IPS DF 19.7 (cell line): ENCODE measurements around the gene DNAJB5.
"Not testable (repeated sequence)": the region's sequence is repeated elsewhere in the genome, so short reads cannot be mapped to it uniquely, and the experiment has no call there.

Source experiments
- DNase-seq: peaks from one replicate; pipeline ENCODE4 v3.0.0-alpha.2; 2013; ENCODE audit warnings: low read depth, low spot score

Gene DNAJB5

DNA sequence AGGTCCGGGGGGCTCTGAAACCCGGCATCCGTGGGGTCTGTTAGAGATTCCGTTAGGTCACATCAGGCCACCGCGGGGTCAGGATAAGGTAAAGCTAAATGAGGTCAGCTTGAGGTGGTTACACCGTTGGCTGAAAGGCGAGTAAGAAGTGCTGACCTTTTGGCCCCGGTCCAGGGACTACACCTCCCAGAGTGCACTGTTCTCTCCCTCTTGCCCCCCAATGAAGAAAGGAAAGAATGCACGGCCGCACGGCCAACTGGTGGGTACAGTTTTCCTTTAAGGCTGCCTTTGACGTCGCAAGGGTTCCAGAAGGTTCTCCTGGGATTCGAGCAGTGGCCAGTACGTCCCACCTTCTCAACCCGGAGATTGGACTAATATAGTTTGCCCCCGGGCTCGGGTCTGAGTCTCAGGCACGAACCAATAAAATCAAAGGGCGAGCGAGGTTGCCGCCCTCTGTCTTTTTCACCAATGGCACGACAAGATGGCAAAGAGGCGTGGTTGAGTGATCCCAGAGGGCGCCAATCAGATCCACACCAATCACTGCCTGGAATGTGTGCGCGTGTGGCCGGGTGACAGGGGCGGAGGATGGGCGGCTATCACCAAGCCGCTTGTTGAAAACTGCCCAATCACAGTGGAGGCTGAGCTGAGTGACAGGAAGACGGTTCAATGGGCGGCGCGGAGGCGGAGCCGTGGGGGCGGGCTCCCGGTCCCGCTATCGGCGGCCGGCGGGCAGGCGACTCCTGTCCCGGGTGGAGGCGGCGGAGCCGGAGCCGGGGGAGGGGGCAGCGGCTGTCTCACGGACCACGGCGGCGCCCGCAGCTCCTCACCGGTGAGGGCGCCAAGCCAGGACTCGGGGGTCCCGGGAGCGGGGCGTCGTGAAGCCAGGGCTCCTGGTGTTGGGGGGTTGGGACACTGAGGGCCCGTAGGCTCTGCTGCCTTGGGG lies at the start of gene DNAJB5:
DNAJB5 (plus strand) TSS at position 743 of the 943 bp plus-strand sequence. CDS start 886 bp downstream, outside the sequence.
- DNase-seq = peak; percentile 98

DNA sequence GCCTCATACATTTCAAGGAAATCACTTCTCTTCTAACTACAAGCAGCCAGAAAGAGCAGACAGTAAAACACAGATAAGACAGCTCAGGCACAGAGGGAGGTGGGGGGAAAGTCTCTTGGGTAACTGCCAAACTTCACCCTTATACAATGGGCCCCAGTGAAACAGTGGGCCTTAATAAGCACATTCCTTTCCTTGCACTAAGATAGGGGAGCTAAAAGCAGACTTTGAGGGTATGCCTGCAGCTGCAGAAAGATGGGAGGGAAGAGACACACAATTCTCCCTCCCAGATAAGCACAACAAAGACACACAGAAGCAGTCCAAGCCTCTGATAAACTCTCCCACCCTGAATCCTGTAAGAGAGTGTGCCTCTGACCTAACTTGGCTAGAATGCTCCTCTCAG lies 49.6 kb upstream of the DNAJB5 start:
- DNase-seq = not testable (repeated sequence)

DNA sequence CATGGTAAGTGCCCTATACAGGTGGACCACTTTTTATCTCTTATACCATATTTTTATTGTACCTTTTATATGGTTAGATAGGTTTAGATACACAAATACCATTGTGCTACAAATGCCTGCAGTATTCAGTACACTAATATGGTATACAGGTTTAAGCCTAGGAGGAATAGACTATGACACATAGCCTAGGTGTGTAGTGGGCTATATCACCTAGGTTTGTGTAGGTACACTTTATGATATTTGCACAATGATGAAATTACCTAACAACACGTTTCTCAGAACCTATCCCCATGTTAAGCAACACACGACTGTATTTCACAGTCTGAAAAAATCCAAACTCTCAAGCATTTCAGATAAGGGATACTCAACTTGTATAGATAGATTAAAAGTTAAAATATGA lies 41.1 kb upstream of the DNAJB5 start:
- no peak for DNase-seq

DNA sequence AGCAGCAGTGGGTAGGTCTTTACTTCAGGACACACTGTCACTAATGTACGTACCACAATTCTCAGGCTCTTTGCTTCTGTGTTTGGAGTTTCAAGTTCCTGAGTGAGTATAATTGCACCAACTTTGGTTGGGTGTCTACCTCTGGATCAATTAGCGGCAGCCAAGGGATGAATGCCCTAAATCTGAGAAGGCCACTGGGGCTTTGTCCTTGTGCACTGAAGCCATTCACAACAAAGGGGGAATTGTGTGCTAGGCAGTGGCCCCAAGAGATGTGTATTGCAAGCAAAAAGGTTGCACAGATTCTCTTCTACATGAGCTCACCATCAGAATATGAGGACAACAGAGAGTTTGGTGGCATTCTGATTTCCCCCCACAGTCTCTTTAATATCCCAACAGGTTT lies 35.3 kb upstream of the DNAJB5 start:
- DNase-seq = no peak

DNA sequence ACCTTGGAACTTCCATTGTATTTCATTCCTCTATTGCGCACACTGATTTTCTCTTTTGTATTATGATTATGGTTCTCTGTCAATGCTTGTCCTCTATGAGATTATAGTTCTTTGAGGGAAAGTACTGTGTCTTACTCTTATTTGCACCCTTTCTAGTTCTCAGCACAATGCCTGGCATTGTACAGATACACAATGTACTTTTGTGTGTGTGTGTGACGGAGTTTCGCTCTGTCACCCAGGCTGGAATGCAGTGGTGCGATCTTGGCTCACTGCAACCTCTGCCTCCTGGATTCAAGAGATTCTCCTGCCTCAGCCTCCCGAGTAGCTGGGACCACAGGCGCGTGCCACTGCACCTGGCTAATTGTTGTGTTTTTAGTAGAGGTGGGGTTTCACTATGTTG lies 33.5 kb upstream of the DNAJB5 start:
- not testable (repeated sequence) for DNase-seq

DNA sequence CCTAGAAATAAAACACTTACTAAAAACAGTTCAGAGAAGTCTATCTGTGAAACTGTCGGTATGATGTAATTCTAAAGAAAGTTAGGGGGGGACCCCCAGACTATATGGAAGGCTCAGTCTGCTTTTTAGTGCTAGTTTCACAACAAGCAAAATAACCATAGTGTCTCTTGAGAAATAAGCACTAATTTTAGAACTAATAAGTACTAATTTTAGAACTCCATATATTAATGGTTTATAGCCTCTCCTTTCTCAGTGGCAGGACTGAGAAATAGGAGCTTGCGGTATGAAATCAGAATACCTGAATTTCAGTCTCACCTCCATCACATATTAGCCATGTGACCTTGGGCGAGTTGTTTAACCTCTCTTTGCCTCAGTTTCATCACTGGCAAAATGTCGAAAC lies 32.9 kb upstream of the DNAJB5 start:
- no peak for DNase-seq

DNA sequence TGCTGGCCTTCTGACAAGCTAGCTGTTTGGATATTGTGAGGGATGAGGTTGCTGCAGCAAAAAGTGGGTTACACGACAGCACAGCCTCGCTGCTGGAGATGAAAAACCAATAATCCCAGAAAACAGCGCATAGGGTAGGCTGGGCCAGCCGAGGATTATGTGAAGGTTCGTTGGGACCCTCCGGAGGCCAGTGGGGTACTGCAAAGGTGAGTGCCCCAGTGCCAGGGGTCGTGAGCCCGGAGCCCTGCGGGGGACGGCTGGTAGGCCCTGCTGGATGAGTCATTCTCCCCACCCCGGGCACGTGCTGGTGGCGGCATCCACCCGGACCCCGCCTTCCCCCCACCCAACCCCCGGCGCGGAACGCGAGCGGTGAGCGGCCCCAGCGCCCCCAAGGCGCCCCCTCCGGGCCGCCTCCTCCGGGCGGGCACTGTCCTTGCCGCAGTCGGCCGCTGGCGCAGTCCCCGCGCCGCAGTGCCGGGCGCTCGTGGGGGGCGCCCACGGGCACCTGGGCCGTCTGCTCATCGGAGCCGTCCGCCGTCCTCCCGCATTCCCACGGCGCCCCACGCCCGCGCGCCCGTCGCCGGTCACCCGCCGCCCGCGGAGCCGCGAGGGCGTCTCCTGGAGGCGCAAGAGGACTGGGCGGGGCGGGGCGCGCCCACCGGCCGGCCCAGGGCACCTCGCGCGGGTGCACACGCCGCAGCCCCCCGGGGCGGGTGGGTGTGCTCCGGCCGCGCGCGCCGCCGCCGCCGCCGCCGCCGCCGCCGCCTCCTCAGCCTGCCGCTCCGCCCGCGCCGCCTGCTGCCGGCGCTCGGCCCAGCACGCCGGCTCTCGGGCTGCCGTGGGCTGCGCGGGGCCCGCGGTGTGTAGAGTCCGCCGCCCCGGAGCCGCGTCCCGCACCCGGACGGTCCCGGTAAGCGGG lies 31.8 kb upstream of the DNAJB5 start, which contains the start of gene PHF24:
PHF24 (plus strand) TSS at position 794 of the 919 bp plus-strand sequence. CDS start 13,014 bp downstream, outside the sequence.
- DNase-seq = no peak

DNA sequence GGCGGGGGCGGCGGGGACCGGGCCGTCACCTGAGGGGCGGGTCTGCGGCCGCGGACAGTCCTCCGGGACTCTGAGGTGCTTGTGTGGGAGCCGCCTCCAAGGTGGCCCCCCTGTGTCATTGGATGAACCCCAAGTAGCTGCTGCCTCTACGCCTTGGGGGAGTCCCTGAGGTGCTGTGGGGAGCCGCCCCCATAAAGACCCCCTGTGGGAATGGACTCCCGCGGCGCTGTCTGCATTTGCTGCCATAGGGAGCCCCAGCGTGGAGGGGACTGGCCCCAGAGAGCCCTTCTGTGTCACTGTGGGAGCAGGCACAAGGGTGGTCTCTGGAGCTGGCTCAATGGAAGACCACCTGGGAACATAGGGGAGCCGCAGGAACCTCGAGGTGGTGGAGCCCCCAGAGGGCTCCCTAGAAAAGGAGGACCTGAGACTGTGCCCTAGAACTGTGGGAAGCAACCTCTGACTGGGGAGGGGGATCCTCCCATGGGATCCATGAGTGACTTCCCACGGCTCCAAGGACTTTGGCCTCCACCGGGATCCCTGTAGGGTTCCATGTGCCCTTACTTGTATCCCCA lies 31.0 kb upstream of the DNAJB5 start:
- DNase-seq = no peak

DNA sequence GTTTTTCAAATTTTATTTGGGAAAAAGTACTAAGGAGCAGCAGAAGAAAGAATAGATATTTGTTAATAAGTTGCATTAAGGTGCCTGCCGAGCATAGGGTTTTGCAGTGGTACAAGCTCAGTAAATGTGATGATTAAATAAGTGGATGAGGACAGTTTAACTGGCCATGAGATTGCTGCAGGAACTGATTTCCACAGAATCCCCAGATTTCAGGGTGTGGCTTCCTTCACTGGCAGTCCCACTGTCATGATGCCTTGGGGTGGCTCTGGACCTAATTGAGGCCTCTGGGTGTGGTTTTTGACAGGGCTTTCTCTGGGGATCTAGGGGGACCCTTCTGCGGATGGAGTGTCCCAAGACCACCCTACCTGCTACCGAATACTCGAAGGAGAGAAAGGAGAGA lies 30.1 kb upstream of the DNAJB5 start:
- no peak for DNase-seq

DNA sequence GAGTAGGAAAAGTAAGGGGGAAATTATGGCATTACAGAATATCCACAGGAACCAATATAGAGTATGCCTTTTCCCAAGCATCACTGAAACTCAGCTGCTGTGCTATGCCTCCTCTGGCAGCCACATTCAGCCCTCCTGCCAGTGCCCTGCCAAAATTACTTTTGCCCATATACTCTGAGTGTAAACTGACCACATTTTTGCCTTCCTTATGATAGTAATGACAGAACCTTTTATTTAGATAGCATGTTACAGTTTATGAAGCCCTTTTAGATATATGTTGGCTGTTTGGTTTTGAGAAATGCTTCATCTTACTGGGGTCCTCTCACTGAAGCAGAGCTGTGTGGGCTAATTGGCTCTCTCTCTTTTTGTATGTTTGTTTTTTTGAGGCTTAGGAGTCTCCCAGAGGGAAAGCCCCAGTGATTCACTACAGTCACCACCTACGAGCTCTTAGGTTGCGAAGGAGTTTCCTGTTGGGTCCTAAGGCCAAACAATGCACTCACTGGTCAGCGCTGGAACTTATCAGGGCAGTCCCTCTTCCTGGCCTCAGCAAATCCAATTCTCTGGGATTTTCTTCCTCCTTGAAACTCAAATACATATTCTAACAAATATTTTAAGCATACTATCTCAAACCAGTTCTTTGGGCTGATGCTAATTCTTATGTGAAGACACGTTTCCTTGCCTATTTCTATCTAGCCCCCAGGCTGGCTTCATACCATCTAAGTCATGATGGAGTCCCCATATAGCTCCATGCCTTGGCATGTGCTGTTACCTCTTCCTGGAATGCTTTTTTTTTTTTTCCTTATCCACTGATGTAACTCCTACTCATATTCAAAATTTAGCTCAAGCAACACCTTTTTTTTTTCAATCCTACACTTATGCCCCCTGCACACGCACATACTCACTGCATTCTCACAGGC lies 27.7 kb upstream of the DNAJB5 start:
- DNase-seq = no peak

DNA sequence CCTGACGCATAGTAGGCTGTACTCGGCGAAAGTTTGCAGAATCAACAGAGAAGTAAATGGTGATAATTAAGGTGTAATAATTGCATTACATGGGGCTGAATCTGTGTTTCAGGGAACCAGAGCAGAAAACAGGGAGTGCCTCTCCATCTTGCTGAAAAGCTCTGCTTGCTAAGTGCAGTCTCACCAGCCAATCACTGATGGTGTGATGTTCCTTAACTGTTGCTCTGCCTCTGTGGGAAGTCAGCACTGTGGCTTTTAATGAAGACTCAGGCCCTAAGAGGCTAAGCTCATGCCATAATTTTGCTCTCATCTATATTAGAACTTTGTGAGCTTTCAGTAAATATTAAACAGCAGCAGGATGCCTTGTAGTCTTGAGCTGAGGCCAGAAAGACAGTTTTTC lies 27.0 kb upstream of the DNAJB5 start:
- no peak for DNase-seq

DNA sequence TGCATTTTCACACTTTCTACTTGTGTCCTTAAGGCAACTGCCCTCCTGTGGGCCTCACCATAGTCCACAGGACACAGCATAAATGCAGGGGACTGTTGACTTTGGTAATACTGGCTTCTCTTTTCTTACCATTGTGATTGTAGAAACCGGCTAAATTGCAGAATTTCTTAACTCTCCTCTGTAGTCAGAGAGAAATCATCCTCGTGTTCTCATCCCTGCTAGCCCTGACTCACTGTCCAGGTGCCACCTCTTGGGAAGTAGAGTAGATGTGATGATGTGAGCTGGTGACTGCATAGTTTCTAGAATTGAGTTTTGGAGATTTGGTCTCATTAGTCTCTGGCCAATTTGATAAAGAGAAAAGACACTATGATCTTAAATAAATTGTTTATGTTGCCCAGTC lies 26.0 kb upstream of the DNAJB5 start:
- no peak for DNase-seq

DNA sequence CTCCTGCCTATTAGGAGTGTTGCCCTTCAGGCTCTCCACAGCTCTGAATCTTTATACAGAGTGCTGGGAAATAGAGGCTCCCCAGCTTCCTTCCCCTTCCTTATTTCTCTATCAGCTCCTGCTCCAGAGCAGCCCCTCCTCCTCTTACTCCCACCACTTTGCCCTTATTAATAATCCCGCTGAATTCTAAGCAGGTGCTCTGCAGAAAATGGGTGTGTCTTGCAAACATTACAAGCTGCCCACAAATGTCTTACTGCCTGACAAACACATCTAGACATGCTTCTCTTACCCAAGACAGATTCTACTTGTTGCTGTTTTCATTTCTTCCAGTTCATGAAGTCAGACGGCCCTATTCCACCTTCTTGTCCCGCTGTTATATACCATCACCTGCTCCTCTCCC lies 25.1 kb upstream of the DNAJB5 start:
- no peak for DNase-seq

DNA sequence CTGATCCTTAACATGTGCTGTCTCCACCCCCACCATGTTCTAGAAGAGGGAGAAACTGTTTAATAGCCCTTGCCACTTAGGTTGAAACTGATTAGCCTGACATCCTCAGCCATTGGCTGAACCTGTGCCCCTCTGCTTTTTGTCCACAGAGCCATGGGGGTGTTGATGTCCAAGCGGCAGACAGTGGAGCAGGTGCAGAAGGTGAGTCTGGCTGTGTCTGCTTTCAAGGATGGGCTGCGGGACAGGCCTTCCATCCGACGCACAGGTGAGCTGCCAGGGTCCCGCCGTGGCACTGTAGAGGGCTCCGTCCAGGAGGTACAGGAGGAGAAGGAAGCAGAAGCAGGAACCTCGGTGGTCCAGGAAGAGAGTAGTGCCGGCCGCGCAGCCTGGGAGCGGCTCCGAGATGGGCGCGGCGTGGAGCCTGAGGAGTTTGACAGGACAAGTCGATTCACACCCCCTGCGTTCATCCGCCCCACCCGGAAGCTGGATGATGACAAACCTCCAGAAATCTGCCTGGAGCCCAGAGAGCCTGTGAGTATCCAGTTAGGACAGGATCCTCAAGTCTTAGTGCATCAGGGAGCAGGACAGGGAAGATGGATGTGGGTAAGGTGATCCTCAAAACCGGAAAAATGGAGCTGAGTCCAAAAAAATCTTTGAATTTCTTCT lies 18.3 kb upstream of the DNAJB5 start:
- no peak for DNase-seq

DNA sequence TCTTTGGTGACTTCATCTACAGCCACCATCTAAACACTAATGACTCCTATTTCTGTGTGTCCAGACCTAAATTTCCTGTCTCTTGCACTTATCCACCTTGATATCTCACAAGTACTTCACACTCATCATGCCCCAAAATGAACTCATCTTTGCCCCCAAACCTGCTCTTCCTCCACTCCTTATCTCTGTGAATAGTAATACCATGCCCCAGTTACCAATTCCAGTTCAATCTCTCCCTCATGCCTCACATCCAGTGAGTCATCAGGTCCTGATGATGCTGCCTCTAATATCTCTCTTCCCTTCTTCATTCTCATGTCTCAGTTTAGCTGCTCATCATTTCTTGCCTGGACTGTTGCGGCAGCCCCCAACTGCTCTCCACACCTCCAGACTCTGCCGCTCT lies 14.9 kb upstream of the DNAJB5 start:
- DNase-seq = no peak

DNA sequence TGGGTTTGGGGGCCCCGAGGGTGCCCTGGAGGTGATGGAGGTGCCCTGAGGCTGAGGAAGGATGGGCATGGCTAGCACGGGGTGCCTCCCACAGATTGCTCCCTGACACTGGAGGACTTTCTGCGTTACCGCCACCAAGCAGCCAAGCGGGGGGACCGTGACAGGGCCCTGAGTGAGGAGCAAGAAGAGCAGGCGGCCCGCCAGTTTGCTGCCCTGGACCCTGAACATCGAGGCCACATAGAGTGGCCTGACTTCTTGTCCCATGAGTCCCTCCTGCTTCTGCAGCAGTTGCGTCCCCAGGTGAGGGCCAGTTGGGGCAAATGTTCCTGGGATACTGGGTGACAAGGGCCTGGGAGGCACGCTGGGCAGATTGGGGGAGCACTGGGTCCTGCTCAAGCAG lies 13.1 kb upstream of the DNAJB5 start:
- no peak for DNase-seq

DNA sequence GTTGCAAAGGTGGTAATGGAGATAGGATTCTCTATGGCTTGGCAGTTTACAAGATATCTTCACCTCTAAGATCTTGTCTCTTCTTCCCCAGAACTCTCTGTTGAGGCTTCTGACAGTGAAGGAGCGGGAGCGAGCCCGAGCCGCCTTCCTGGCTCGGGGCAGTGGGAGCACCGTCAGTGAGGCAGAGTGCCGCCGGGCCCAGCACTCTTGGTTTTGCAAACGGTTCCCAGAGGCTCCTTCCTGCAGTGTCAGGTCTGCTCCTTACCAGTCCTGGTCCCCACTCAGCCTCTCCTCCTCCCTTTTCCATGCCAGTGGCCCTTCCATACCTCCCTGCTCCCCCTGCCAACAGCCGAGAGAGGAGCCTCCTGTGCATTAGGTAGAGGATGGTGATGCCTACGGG lies 12.6 kb upstream of the DNAJB5 start:
- no peak for DNase-seq

DNA sequence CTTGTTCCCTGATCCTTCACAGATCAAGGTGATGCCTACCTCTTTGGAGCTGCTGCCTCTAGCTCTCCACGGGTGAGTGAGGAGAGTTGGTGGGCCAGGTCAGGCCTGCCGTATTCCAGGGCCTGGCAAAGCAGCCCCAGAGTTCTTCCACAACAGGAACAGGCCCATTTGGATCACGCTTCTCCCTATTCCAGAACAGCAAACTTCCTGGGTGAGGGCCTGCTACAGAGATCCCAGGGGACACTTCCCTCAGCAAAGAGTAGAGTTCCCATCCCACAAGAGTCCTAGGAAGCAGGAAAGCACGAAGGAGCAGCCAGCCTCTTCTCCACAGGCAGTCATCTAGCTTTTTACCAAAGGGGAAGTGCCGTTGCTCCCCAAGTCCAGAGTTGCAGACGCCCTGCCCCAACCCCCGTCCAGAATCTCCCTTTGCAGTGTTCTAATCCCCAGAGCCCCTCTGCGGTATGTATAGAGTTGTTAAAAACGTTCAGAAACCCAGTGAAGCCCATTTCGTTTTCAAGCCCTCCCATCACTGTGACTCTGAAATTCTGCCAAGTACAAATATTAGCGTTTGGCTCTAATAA lies 9.3 kb upstream of the DNAJB5 start:
- no peak for DNase-seq

DNA sequence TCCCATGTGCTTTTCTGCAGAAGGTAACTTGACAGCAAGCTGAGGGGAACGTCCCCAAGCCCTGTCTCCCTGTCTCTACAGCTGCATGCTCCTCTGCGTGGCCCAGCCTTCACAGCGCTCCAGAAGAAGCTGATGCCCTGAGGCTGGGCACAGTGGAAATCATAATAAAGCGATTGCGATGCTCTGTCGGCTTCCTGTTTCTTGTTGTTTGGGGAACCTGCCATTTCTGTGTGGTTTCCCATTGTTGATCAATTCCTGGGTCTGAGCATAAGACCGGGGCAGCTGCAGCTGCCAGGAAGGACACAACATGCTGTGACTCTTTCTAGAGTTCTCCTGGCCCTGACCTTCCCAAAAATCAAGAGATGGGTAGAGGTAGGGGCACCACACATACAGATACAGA lies 7.2 kb upstream of the DNAJB5 start:
- DNase-seq = no peak

DNA sequence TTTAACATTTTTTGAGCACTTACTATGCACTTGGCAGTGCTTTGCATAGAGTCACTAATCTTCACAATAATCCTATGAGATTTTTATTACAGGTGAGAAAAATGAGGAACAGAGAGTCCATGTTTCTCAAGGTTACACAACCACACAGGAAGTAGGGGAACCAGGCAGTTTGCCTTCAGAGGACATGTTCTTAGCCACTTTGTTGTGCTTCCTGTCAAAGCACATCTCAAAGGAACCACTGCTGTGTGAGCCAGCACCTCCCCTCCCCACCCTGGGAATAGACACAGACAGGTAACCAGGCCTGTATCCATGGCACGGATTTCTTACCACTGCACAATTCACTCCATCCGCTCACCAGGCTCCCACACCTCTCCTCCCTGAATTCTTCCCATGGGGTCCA lies 6.3 kb upstream of the DNAJB5 start:
- DNase-seq = no peak
